Tibial artery (tissue), 4 donors: ENCODE data around the gene PERCC1.

Experiments used
- DNase-seq, 2 donors: peaks; one replicate each; pipeline ENCODE4 v3.0.0-alpha.2; 2019
- H3K27ac ChIP-seq, 2 donors: fragments of 200-600 bp; sonication (generic) in 1 of 2; 1 replicate in 1 of 2; 2 replicates in 1 of 2; pipeline ENCODE4 v1.5.1; 2018 to 2019; ENCODE audit warnings: mild to moderate bottlenecking in 1 of 2
- H3K27me3 ChIP-seq, 2 donors: fragments of 200-600 bp; sonication (generic) in 1 of 2; one replicate each; pipeline versions ENCODE4 v1.5.1 to v1.6.0; 2016 to 2019
- H3K36me3 ChIP-seq, 3 donors: fragments of 200-600 bp; sonication (generic) in 2 of 3; one replicate each; pipeline ENCODE4 v1.5.1; 2016 to 2019; ENCODE audit warnings: mild to moderate bottlenecking in 2 of 3
- H3K4me1 ChIP-seq, 4 donors: fragments of 200-600 bp; sonication (generic) in 2 of 4; 1 replicate in 3 of 4; 2 replicates in 1 of 4; pipeline ENCODE4 v1.5.1; 2016 to 2019
- H3K4me3 ChIP-seq, 2 donors: fragments of 200-600 bp; sonication (generic) in 1 of 2; 1 replicate in 1 of 2; 2 replicates in 1 of 2; pipeline ENCODE4 v1.5.1; 2018 to 2019; ENCODE audit warnings: mild to moderate bottlenecking in 2 of 2
- H3K9me3 ChIP-seq, 3 donors: fragments of 200-600 bp; sonication (generic) in 1 of 3; one replicate each; pipeline ENCODE4 v1.5.1; 2016 to 2019
- CTCF ChIP-seq, 2 experiments: fragments of 200-600 bp in 1 of 2; fragments of 450-650 bp in 1 of 2; IDR thresholded peaks; one replicate each; pipeline ENCODE4 v1.5.1; 2017 to 2019; ENCODE audit warnings: antibody characterized with exemption in 2 of 2, mild to moderate bottlenecking in 1 of 2, moderate library complexity in 1 of 2
- intact Hi-C: fragments of 100-400 bp; cut with DNase I; formaldehyde crosslinking; loops from one replicate; pipeline ENCODE4 v1.15.0; 2023; ENCODE audit warnings: low total_unique reads

The PERCC1 gene

GRCh38 chr16:1395444-1396031 is 35.3 kb upstream of the PERCC1 start:
- intact Hi-C loops, result no loop called here
- Histone ChIP-seq H3K27ac (no peak overlapping the region), H3K4me1 (no peaks in the 10 kb centered on the region), H3K4me3 (no peak overlapping the region), H3K27me3 (no peaks in the 10 kb centered on the region), H3K36me3 (peaks cover 60 to 96% (median 79%) of the 10 kb centered on the region in 3 donors), H3K9me3 (no peaks in the 10 kb centered on the region)
- TF ChIP-seq CTCF (IDR thresholded peaks at IDR 0.05), result no peak
- DNase-seq, result no peak

GRCh38 chr16:1397779-1398178 is 33.1 kb upstream of the PERCC1 start:
- TF ChIP-seq CTCF (IDR thresholded peaks at IDR 0.05), result no peak
- Histone ChIP-seq H3K9me3 (no peaks in the 10 kb centered on the region), H3K4me1 (no peaks in the 10 kb centered on the region), H3K4me3 (no peak overlapping the region), H3K27me3 (no peaks in the 10 kb centered on the region), H3K36me3 (peaks cover 58 to 98% (median 81%) of the 10 kb centered on the region in 3 donors), H3K27ac (no peak overlapping the region)
- DNase-seq, result no peak
- intact Hi-C loops, result no loop called here

GRCh38 chr16:1398351-1398750 is 32.5 kb upstream of the PERCC1 start:
- Histone ChIP-seq H3K4me1 (no peaks in the 10 kb centered on the region), H3K27ac (no peak overlapping the region), H3K4me3 (no peak overlapping the region), H3K36me3 (peaks cover 56 to 98% (median 79%) of the 10 kb centered on the region in 3 donors), H3K9me3 (no peaks in the 10 kb centered on the region), H3K27me3 (no peaks in the 10 kb centered on the region)
- intact Hi-C loops, result no loop called here
- no peak for DNase-seq
- no peak for TF ChIP-seq CTCF (IDR thresholded peaks at IDR 0.05)

GRCh38 chr16:1398826-1399581 is 31.9 kb upstream of the PERCC1 start:
- TF ChIP-seq CTCF (IDR thresholded peaks at IDR 0.05), result no peak
- intact Hi-C loops, result no loop called here
- Histone ChIP-seq H3K4me1 (no peaks in the 10 kb centered on the region), H3K4me3 (no peak overlapping the region), H3K27me3 (no peaks in the 10 kb centered on the region), H3K36me3 (peaks cover 50 to 98% (median 73%) of the 10 kb centered on the region in 3 donors), H3K27ac (no peak overlapping the region), H3K9me3 (no peaks in the 10 kb centered on the region)
- no peak for DNase-seq

GRCh38 chr16:1401061-1401757 is 29.7 kb upstream of the PERCC1 start:
- TF ChIP-seq CTCF (IDR thresholded peaks at IDR 0.05), result no peak
- DNase-seq, result no peak
- H3K9me3 ChIP-seq, result no peaks in the 10 kb centered on the region
- no peaks in the 10 kb centered on the region for H3K4me1 ChIP-seq
- peaks cover 40 to 93% (median 66%) of the 10 kb centered on the region in 3 donors for H3K36me3 ChIP-seq
- H3K4me3 ChIP-seq, result no peak overlapping the region
- H3K27ac ChIP-seq, result no peak overlapping the region
- no peaks in the 10 kb centered on the region for H3K27me3 ChIP-seq
- intact Hi-C loops, result no loop called here
